ENCODE measurements around the gene ELMOD3.
"Not testable (repeated sequence)": the region's sequence is repeated elsewhere in the genome, so short reads cannot be mapped to it uniquely, and the experiment has no call there.

ELMOD3 gene

GRCh38 chr2:85429213-85429923 is 74.8 kb downstream of the ELMOD3 start:
- DNase-seq = no peak

GRCh38 chr2:85429924-85430289 is 75.3 kb downstream of the ELMOD3 start:
- no peak for DNase-seq

- no peak for DNase-seq
These were observed 76.4 kb downstream of the ELMOD3 start for GRCh38 chr2:85430752-85431569.

- DNase-seq = no peak
These were observed 77.1 kb downstream of the ELMOD3 start for GRCh38 chr2:85431570-85432205.

GRCh38 chr2:85433511-85434089 is 79.0 kb downstream of the ELMOD3 start:
- DNase-seq = no peak

GRCh38 chr2:85434696-85435095 is 80.1 kb downstream of the ELMOD3 start:
- no peak for DNase-seq

- DNase-seq = no peak
These were observed 80.8 kb downstream of the ELMOD3 start for GRCh38 chr2:85435220-85435958.

- no peak for DNase-seq
These were observed 81.6 kb downstream of the ELMOD3 start for GRCh38 chr2:85435981-85436835.

GRCh38 chr2:85436836-85437487 is 82.4 kb downstream of the ELMOD3 start:
- no peak for DNase-seq

GRCh38 chr2:85437488-85438200 is 83.1 kb downstream of the ELMOD3 start:
- peak; percentile 57 to 68 for DNase-seq

- DNase-seq = no peak
These were observed 83.8 kb downstream of the ELMOD3 start for GRCh38 chr2:85438201-85439024.

GRCh38 chr2:85439025-85439472 is 84.5 kb downstream of the ELMOD3 start:
- no peak for DNase-seq

- DNase-seq = not testable (repeated sequence)
These were observed 85.0 kb downstream of the ELMOD3 start for GRCh38 chr2:85439569-85439968.

- no peak for DNase-seq
These were observed 85.4 kb downstream of the ELMOD3 start for GRCh38 chr2:85439986-85440385.

- DNase-seq = no peak
These were observed 86.2 kb downstream of the ELMOD3 start for GRCh38 chr2:85440729-85441128.
